ENCODE results near the gene AIFM1.

The AIFM1 gene

DNA sequence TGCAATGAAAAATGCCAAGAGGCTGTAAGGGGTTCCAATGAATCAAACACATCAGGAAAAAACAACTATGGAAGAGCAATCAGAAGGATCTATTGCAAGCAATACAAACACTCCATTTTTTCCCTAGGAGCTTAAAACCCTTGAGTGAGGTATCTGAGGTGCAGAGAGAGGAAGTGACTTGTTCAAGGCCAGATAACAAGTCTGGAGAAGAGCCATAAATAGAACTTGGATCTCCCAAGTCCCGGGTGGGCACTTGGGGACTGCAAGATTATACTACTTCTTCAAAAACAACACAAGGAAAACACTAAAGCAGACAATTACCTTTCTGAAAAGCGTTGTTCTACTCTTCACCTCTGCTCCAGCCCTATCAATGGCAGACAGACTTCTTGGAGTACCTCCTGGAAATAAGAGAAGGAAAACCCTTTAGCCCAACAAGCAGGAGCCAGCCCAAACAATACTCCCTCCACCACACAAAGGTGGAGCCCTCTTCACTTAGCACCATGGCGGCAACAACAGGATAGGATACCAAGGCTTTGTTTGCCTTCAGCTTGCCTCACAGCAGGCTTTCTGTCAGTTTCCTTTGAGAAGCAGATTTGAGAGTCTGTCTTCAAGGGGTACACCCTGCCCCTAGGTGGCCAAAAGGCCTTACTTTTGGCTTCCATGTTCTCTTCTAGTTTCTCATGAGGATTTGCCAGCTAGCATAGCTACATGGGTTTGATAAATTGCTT, 26.0 kb downstream of the AIFM1 start:
- H3K27me3 ChIP-seq (ENCODE audit: control insufficient read depth, insufficient read depth, low read length) = no peaks in the 10 kb centered on the region
- H2AFZ ChIP-seq = no peak overlapping the region
- no peaks in the 10 kb centered on the region for H3K9me3 ChIP-seq (ENCODE audit: control insufficient read depth, low read length)
- H3K79me2 ChIP-seq = no peaks in the 10 kb centered on the region
- H3K9ac ChIP-seq = no peak overlapping the region
- TF ChIP-seq, protein P1, sequence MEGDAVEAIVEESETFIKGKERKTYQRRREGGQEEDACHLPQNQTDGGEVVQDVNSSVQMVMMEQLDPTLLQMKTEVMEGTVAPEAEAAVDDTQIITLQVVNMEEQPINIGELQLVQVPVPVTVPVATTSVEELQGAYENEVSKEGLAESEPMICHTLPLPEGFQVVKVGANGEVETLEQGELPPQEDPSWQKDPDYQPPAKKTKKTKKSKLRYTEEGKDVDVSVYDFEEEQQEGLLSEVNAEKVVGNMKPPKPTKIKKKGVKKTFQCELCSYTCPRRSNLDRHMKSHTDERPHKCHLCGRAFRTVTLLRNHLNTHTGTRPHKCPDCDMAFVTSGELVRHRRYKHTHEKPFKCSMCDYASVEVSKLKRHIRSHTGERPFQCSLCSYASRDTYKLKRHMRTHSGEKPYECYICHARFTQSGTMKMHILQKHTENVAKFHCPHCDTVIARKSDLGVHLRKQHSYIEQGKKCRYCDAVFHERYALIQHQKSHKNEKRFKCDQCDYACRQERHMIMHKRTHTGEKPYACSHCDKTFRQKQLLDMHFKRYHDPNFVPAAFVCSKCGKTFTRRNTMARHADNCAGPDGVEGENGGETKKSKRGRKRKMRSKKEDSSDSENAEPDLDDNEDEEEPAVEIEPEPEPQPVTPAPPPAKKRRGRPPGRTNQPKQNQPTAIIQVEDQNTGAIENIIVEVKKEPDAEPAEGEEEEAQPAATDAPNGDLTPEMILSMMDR (IDR thresholded peaks at IDR 0.05) = no peak
- H3K4me1 ChIP-seq = no peaks in the 10 kb centered on the region
- H3K27ac ChIP-seq = no peak overlapping the region
- H3K36me3 ChIP-seq (ENCODE audit: control insufficient read depth, insufficient read depth, low read length) = no peaks in the 10 kb centered on the region
- H3K4me2 ChIP-seq (ENCODE audit: low read length) = no peak overlapping the region
- H3K4me3 ChIP-seq (ENCODE audit: low read depth, low read length) = no peak overlapping the region

DNA sequence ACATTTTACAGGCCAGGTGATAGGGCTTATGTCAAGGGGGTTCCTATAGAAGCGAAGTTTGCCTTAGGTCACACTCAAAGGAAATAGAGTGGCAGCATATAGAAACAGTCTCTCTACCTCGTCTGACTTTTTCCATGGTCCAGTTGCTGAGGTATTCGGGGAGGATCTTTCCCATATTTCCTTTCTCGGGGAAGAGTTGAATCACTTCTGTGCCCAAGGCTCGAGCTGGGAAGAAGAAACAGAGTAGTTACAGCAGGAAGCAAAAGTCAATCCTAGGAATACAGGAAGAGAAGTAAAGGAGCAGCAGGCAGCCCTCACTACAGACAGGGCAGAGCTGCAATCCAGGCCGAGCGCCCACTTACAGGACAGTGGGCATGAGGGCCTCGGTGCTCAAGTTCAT, 28.7 kb downstream of the AIFM1 start:
- H3K9ac ChIP-seq = no peak overlapping the region
- H2AFZ ChIP-seq = no peak overlapping the region
- no peaks in the 10 kb centered on the region for H3K27me3 ChIP-seq (ENCODE audit: control insufficient read depth, insufficient read depth, low read length)
- no peaks in the 10 kb centered on the region for H3K4me1 ChIP-seq
- no peak overlapping the region for H3K4me2 ChIP-seq (ENCODE audit: low read length)
- H3K36me3 ChIP-seq (ENCODE audit: control insufficient read depth, insufficient read depth, low read length) = no peaks in the 10 kb centered on the region
- no peaks in the 10 kb centered on the region for H3K9me3 ChIP-seq (ENCODE audit: control insufficient read depth, low read length)
- H3K4me3 ChIP-seq (ENCODE audit: low read depth, low read length) = no peak overlapping the region
- H3K79me2 ChIP-seq = no peaks in the 10 kb centered on the region
- H3K27ac ChIP-seq = no peak overlapping the region
- TF ChIP-seq, protein P1 (IDR thresholded peaks at IDR 0.05) = no peak

DNA sequence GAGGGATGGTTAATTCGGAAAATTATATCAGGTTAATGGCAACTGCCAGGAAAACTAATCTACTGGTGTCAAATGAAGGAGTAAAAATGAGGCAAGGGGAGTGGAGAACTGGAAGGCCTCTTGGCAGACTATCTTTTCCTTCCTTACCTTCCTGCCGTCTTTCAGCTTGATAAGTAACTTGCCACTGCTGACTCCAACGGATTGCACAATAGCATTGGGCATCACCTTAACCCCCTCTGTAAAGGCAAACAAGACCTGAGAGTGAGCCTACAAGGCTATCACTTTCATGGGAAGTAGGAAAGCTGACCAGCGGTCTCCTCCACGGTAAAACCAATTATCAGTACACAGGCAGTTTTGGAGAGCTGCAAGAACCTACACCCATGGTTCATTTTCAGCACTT, 29.1 kb downstream of the AIFM1 start:
- no peak overlapping the region for H3K27ac ChIP-seq
- H3K9me3 ChIP-seq (ENCODE audit: control insufficient read depth, low read length) = no peaks in the 10 kb centered on the region
- no peaks in the 10 kb centered on the region for H3K36me3 ChIP-seq (ENCODE audit: control insufficient read depth, insufficient read depth, low read length)
- H3K79me2 ChIP-seq = no peaks in the 10 kb centered on the region
- H3K27me3 ChIP-seq (ENCODE audit: control insufficient read depth, insufficient read depth, low read length) = no peaks in the 10 kb centered on the region
- H3K4me3 ChIP-seq (ENCODE audit: low read depth, low read length) = no peak overlapping the region
- TF ChIP-seq, protein P1 (IDR thresholded peaks at IDR 0.05) = no peak
- H3K9ac ChIP-seq = no peak overlapping the region
- no peak overlapping the region for H3K4me2 ChIP-seq (ENCODE audit: low read length)
- no peaks in the 10 kb centered on the region for H3K4me1 ChIP-seq
- no peak overlapping the region for H2AFZ ChIP-seq

DNA sequence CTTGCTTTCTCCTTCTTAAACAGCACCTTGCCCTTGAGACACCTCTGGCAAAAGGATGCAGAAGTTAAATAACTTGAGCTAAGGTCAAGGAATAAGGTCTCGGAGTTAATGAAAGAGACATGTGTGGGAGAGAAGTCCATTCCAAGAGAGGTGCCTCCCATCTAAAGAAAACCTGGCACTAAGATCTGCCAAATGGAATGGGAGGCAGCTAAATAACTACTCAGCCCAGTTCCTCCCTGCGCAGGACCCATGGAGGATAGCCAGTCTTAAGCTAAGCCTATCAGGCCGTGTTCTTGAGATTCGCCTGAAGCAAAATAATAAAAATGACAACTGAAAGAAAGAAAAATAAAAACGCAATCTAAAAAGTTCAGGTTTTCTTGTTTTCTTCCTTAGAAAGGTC, 34.7 kb downstream of the AIFM1 start:
- Histone ChIP-seq H3K36me3 (ENCODE audit: control insufficient read depth, insufficient read depth, low read length) (no peaks in the 10 kb centered on the region), H3K27ac (no peak overlapping the region), H3K27me3 (ENCODE audit: control insufficient read depth, insufficient read depth, low read length) (no peaks in the 10 kb centered on the region), H2AFZ (no peak overlapping the region), H3K79me2 (no peaks in the 10 kb centered on the region), H3K4me3 (ENCODE audit: low read depth, low read length) (no peak overlapping the region), H3K9me3 (ENCODE audit: control insufficient read depth, low read length) (no peaks in the 10 kb centered on the region), H3K9ac (no peak overlapping the region), H3K4me2 (ENCODE audit: low read length) (no peak overlapping the region), H3K4me1 (no peaks in the 10 kb centered on the region)
- TF ChIP-seq, protein P1 (IDR thresholded peaks at IDR 0.05) = no peak
